Measurements from ENCODE around the gene FAM20A. TPM values are rescaled to one million over a fixed set of nuclear protein-coding genes. Genes with fewer than 3 reads are reported as not detected.

The FAM20A gene
- total RNA-seq, 1 experiment from 2014 or later = not detected

GRCh38 chr17:68616334-68616733 lies 15.2 kb upstream of the FAM20A start:
- Histone ChIP-seq H3K4me3 (replicated peaks in 1 of 2; ENCODE audit: low read depth in 1 of 2, low read length in 2 of 2) (no peak overlapping the region), H3K9me2 (ENCODE audit: insufficient read depth) (no peaks in the 10 kb centered on the region), H3K9ac (ENCODE audit: low read length) (no peak overlapping the region), H3K4me1 (ENCODE audit: control insufficient read depth in 1 of 2, insufficient read depth in 2 of 2, low read length in 2 of 2) (no peaks in the 10 kb centered on the region), H4K20me1 (ENCODE audit: insufficient read depth) (no peaks in the 10 kb centered on the region), H2AFZ (ENCODE audit: low read depth, low read length, poor library complexity, severe bottlenecking) (no peak overlapping the region), H3K36me3 (ENCODE audit: control insufficient read depth in 1 of 2, insufficient read depth in 2 of 2, low read length in 2 of 2) (no peaks in the 10 kb centered on the region), H3K4me2 (ENCODE audit: low read length) (no peak overlapping the region), H3K27ac (ENCODE audit: low read depth, low read length) (no peak overlapping the region), H3K9me3 (ENCODE audit: control insufficient read depth in 1 of 2, insufficient read depth in 1 of 2, low read depth in 1 of 2, low read length in 2 of 2) (no peaks in the 10 kb centered on the region), H3K27me3 (ENCODE audit: insufficient read depth, low read length) (no peaks in the 10 kb centered on the region), H3K79me2 (ENCODE audit: insufficient read depth, low read length) (no peaks in the 10 kb centered on the region)
- ATAC-seq (no peak), DNase-seq (ENCODE audit: low read depth, low spot score) (no peak)
- BruUV-seq (replicated peaks) = no TSS peak
- TF ChIP-seq JUND (IDR thresholded peaks at IDR 0.05) = no peak
- RAD21 ChIA-PET (ENCODE audit: low non-redundant PET in 1 of 2, low total read pairs in 2 of 2, uncharacterized antibody in 2 of 2, unreplicated experiment in 2 of 2) = no interaction called here
- intact Hi-C loops (cut with micrococcal nuclease) = no loop called here
- POLR2A ChIA-PET = no interaction called here
- CTCF ChIA-PET = no interaction called here

- intact Hi-C loops (cut with micrococcal nuclease) = loop anchor here (2.0 to 5.0 kb wide), 2 partner anchors 80 to 147 kb away; no protein-coding TSS in a partner anchor
- H3K4me3 ChIP-seq (replicated peaks in 1 of 2; ENCODE audit: low read depth in 1 of 2, low read length in 2 of 2) = no peak overlapping the region
- ChIA-PET POLR2A (no interaction called here), RAD21 (ENCODE audit: low non-redundant PET in 1 of 2, low total read pairs in 2 of 2, uncharacterized antibody in 2 of 2, unreplicated experiment in 2 of 2) (no interaction called here), CTCF (interaction anchor here (0.7 to 2.5 kb wide), 6 partner anchors 10 to 1229 kb away, joined by 3 to 23 read pairs (median 4); no protein-coding TSS in a partner anchor)
- BruUV-seq (replicated peaks) = no TSS peak
- no peaks in the 10 kb centered on the region for H3K4me1 ChIP-seq (ENCODE audit: control insufficient read depth in 1 of 2, insufficient read depth in 2 of 2, low read length in 2 of 2)
- no peak overlapping the region for H3K9ac ChIP-seq (ENCODE audit: low read length)
- H4K20me1 ChIP-seq (ENCODE audit: insufficient read depth) = no peaks in the 10 kb centered on the region
- peaks cover 8 to 10% of the 10 kb centered on the region in 2 experiments; a peak in 3 of 4 replicates for H3K9me3 ChIP-seq (ENCODE audit: control insufficient read depth in 1 of 2, insufficient read depth in 1 of 2, low read depth in 1 of 2, low read length in 2 of 2)
- H2AFZ ChIP-seq (ENCODE audit: low read depth, low read length, poor library complexity, severe bottlenecking) = no peak overlapping the region
- no peaks in the 10 kb centered on the region for H3K9me2 ChIP-seq (ENCODE audit: insufficient read depth)
- H3K4me2 ChIP-seq (ENCODE audit: low read length) = no peak overlapping the region
- no peaks in the 10 kb centered on the region for H3K79me2 ChIP-seq (ENCODE audit: insufficient read depth, low read length)
- no peaks in the 10 kb centered on the region for H3K36me3 ChIP-seq (ENCODE audit: control insufficient read depth in 1 of 2, insufficient read depth in 2 of 2, low read length in 2 of 2)
- no peaks in the 10 kb centered on the region for H3K27me3 ChIP-seq (ENCODE audit: insufficient read depth, low read length)
- ATAC-seq (no peak), DNase-seq (ENCODE audit: low read depth, low spot score) (no peak)
- no peak overlapping the region for H3K27ac ChIP-seq (ENCODE audit: low read depth, low read length)
- no peak for TF ChIP-seq REST (IDR thresholded peaks at IDR 0.05; ENCODE audit: low read depth)
- TF ChIP-seq EZH2 (IDR thresholded peaks at IDR 0.05) = no peak
- TF ChIP-seq ZBTB33 (IDR thresholded peaks at IDR 0.05; ENCODE audit: extremely low read depth, insufficient replicate concordance, low read length) = no peak
- TF ChIP-seq EZH2phosphoT487 (IDR thresholded peaks at IDR 0.05; ENCODE audit: borderline replicate concordance) = no peak
- no peak for TF ChIP-seq CBX3 (IDR thresholded peaks at IDR 0.05; ENCODE audit: low read depth)
- TF ChIP-seq ELF1 (IDR thresholded peaks at IDR 0.05; ENCODE audit: borderline replicate concordance, low read depth) = no peak
- TF ChIP-seq SIN3A (IDR thresholded peaks at IDR 0.05; ENCODE audit: low read depth) = no peak
- TF ChIP-seq ZFX (IDR thresholded peaks at IDR 0.05) = no peak
- TF ChIP-seq MAX (IDR thresholded peaks at IDR 0.05) = no peak
- no peak for TF ChIP-seq ZNF274 (IDR thresholded peaks at IDR 0.05; ENCODE audit: low read depth, low read length)
- TF ChIP-seq POLR2A (IDR thresholded peaks at IDR 0.05; ENCODE audit: borderline replicate concordance, extremely low read depth, insufficient read depth, insufficient read length) = no peak
- TF ChIP-seq EGR1 (IDR thresholded peaks at IDR 0.05; ENCODE audit: low read depth) = no peak
- no peak for TF ChIP-seq SRF (IDR thresholded peaks at IDR 0.05; ENCODE audit: low read depth)
- no peak for TF ChIP-seq FOSL1 (IDR thresholded peaks at IDR 0.05; ENCODE audit: low read depth)
- no peak for TF ChIP-seq JUND (IDR thresholded peaks at IDR 0.05)
- TF ChIP-seq RAD21 (IDR thresholded peaks at IDR 0.05; ENCODE audit: low read depth) = no peak
- no peak for TF ChIP-seq TCF7L2 (IDR thresholded peaks at IDR 0.05; ENCODE audit: borderline replicate concordance, extremely low read depth, insufficient read depth, insufficient read length)
These were observed 13.6 kb upstream of the FAM20A start for GRCh38 chr17:68614718-68615117.

All from HCT116 (cell line).